ENCODE measurements around the gene ID1.
A peak's percentile ranks its signal among the peaks of the same experiment; 100 is the strongest.

ID1 gene

GRCh38 chr20:31605031-31605901 is at the start of gene ID1:
ID1 (plus strand) TSS chr20:31605289; CDS start chr20:31605388, 99 bp downstream.
- DNase-seq (ENCODE audit: low read depth, low spot score): peak; percentile 87
- H3K9me3 ChIP-seq (ENCODE audit: low read depth, low read length): no peaks in the 10 kb centered on the region
- TF ChIP-seq FOXP2 (optimal IDR thresholded peaks at IDR 0.05; ENCODE audit: control extremely low read depth, extremely low read length, insufficient read depth) (no peak), POLR2AphosphoS5 (IDR thresholded peaks at IDR 0.05; ENCODE audit: borderline replicate concordance, low read depth, low read length) (peak; percentile 100)
- H3K9ac ChIP-seq (ENCODE audit: insufficient read length): peak within 1 kb of the TSS; percentile 96
- H3K36me3 ChIP-seq (ENCODE audit: insufficient read depth, low read length): peaks cover 7% of the 10 kb centered on the region
- peak within 1 kb of the TSS; percentile 100 for H3K4me3 ChIP-seq
- peak within 1 kb of the TSS; percentile 100 for H3K27ac ChIP-seq

GRCh38 chr20:31559704-31560093 is 45.4 kb upstream of the ID1 start:
- Histone ChIP-seq H3K9me3 (ENCODE audit: low read depth, low read length) (no peaks in the 10 kb centered on the region), H3K9ac (ENCODE audit: insufficient read length) (no peak overlapping the region), H3K27ac (peak overlapping the region; percentile 71), H3K36me3 (ENCODE audit: insufficient read depth, low read length) (peaks cover 38% of the 10 kb centered on the region), H3K4me3 (no peak overlapping the region)
- DNase-seq (ENCODE audit: low read depth, low spot score): no peak
- TF ChIP-seq EZH2 (IDR thresholded peaks at IDR 0.05) (no peak), FOXP2 (optimal IDR thresholded peaks at IDR 0.05; ENCODE audit: control extremely low read depth, extremely low read length, insufficient read depth) (no peak), POLR2AphosphoS5 (IDR thresholded peaks at IDR 0.05; ENCODE audit: borderline replicate concordance, low read depth, low read length) (no peak)

DNA sequence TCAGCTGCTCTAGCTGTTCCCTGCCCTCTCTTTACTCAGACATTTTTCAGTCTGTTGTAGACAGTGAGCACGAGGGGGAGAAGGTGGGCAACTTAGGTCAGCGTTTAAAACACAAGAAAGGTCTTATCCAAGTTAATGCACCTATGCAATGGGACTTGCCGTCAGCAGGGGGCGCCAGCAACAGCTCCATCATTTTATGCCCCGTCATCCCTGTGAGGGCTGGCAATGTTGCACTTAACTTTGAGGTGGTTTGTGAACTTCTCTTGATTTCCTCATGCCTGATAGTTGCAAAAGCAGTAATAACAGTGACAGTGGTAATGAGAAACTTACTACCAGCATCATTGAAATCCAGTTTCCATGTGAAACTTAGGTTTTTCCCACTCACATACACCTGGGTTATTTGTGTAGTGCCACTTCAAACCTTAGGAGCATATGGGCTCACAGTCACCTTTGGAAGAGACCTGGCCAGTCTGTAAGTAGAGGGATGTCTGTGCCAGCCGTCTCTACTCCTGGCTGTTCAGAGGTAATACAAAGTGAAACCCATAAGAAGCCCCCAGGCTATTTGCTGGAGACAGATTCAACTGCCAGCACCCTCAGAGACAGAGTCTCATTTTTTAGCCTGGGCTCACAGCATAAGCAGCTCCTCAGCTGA is 44.9 kb upstream of the ID1 start:
- Histone ChIP-seq H3K9ac (ENCODE audit: insufficient read length) (no peak overlapping the region), H3K9me3 (ENCODE audit: low read depth, low read length) (no peaks in the 10 kb centered on the region), H3K4me3 (no peak overlapping the region), H3K27ac (peak overlapping the region; percentile 82), H3K36me3 (ENCODE audit: insufficient read depth, low read length) (peaks cover 38% of the 10 kb centered on the region)
- TF ChIP-seq FOXP2 (optimal IDR thresholded peaks at IDR 0.05; ENCODE audit: control extremely low read depth, extremely low read length, insufficient read depth) (no peak), EZH2 (IDR thresholded peaks at IDR 0.05) (no peak), POLR2AphosphoS5 (IDR thresholded peaks at IDR 0.05; ENCODE audit: borderline replicate concordance, low read depth, low read length) (no peak; the same call in 1 of the 2 replicates)
- no peak for DNase-seq (ENCODE audit: low read depth, low spot score)

GRCh38 chr20:31560746-31561598 is 44.1 kb upstream of the ID1 start:
- Histone ChIP-seq H3K4me3 (no peak overlapping the region), H3K9me3 (ENCODE audit: low read depth, low read length) (no peaks in the 10 kb centered on the region), H3K9ac (ENCODE audit: insufficient read length) (no peak overlapping the region), H3K27ac (peak overlapping the region; percentile 82), H3K36me3 (ENCODE audit: insufficient read depth, low read length) (peaks cover 38% of the 10 kb centered on the region)
- TF ChIP-seq POLR2AphosphoS5 (IDR thresholded peaks at IDR 0.05; ENCODE audit: borderline replicate concordance, low read depth, low read length) (peak; percentile 43), FOXP2 (optimal IDR thresholded peaks at IDR 0.05; ENCODE audit: control extremely low read depth, extremely low read length, insufficient read depth) (no peak)
- DNase-seq (ENCODE audit: low read depth, low spot score): no peak

DNA sequence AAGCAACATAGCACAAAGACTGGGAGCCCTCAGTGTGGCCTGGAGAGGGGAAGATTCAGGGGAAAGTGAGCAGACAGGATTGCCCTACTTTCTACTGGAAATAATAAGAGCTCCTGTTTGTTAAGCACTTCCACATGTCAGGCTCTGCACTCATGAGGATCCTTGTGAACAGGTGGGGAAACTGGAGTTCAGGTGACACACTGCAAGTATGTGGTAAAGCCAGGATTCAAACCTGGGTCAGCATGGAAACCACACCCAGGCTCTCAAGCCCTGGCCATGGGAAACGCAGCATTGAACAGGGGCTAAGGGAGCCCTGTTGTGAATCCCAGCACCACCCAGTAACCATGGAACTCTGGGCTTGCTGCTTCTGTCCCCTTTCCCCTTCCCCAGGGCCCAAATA is 42.8 kb upstream of the ID1 start:
- no peak for DNase-seq (ENCODE audit: low read depth, low spot score)
- Histone ChIP-seq H3K27ac (peak overlapping the region; percentile 35; the same call in 1 of the 2 replicates), H3K36me3 (ENCODE audit: insufficient read depth, low read length) (peaks cover 38% of the 10 kb centered on the region), H3K9me3 (ENCODE audit: low read depth, low read length) (no peaks in the 10 kb centered on the region), H3K4me3 (no peak overlapping the region), H3K9ac (ENCODE audit: insufficient read length) (no peak overlapping the region)
- TF ChIP-seq EZH2 (IDR thresholded peaks at IDR 0.05): no peak
- no peak for TF ChIP-seq POLR2AphosphoS5 (IDR thresholded peaks at IDR 0.05; ENCODE audit: borderline replicate concordance, low read depth, low read length)
- no peak for TF ChIP-seq FOXP2 (optimal IDR thresholded peaks at IDR 0.05; ENCODE audit: control extremely low read depth, extremely low read length, insufficient read depth)

GRCh38 chr20:31564284-31564683 is 40.8 kb upstream of the ID1 start:
- Histone ChIP-seq H3K36me3 (ENCODE audit: insufficient read depth, low read length) (peaks cover 38% of the 10 kb centered on the region), H3K9ac (ENCODE audit: insufficient read length) (no peak overlapping the region), H3K27ac (no peak overlapping the region), H3K4me3 (no peak overlapping the region), H3K9me3 (ENCODE audit: low read depth, low read length) (no peaks in the 10 kb centered on the region)
- TF ChIP-seq FOXP2 (optimal IDR thresholded peaks at IDR 0.05; ENCODE audit: control extremely low read depth, extremely low read length, insufficient read depth) (no peak), EZH2 (IDR thresholded peaks at IDR 0.05) (no peak), POLR2AphosphoS5 (IDR thresholded peaks at IDR 0.05; ENCODE audit: borderline replicate concordance, low read depth, low read length) (no peak)
- DNase-seq (ENCODE audit: low read depth, low spot score): no peak

- no peak for DNase-seq (ENCODE audit: low read depth, low spot score)
- H3K4me3 ChIP-seq: no peak overlapping the region
Observed at GRCh38 chr20:31565699-31566318, 39.3 kb upstream of the ID1 start.

More at GRCh38 chr20:31565699-31566318, 39.3 kb upstream of the ID1 start:
- Histone ChIP-seq H3K9me3 (ENCODE audit: low read depth, low read length) (no peaks in the 10 kb centered on the region), H3K27ac (no peak overlapping the region), H3K9ac (ENCODE audit: insufficient read length) (no peak overlapping the region), H3K36me3 (ENCODE audit: insufficient read depth, low read length) (peaks cover 36% of the 10 kb centered on the region)
- no peak for TF ChIP-seq POLR2AphosphoS5 (IDR thresholded peaks at IDR 0.05; ENCODE audit: borderline replicate concordance, low read depth, low read length)
- no peak for TF ChIP-seq FOXP2 (optimal IDR thresholded peaks at IDR 0.05; ENCODE audit: control extremely low read depth, extremely low read length, insufficient read depth)
- TF ChIP-seq EZH2 (IDR thresholded peaks at IDR 0.05): no peak
